ENCODE data around the gene DNAJB8.

The DNAJB8 gene

GRCh38 chr3:128469556-128469955, 2.9 kb upstream of the DNAJB8 start:
- no peak for DNase-seq (ENCODE audit: low read depth, low spot score)
- TF ChIP-seq, protein P1, sequence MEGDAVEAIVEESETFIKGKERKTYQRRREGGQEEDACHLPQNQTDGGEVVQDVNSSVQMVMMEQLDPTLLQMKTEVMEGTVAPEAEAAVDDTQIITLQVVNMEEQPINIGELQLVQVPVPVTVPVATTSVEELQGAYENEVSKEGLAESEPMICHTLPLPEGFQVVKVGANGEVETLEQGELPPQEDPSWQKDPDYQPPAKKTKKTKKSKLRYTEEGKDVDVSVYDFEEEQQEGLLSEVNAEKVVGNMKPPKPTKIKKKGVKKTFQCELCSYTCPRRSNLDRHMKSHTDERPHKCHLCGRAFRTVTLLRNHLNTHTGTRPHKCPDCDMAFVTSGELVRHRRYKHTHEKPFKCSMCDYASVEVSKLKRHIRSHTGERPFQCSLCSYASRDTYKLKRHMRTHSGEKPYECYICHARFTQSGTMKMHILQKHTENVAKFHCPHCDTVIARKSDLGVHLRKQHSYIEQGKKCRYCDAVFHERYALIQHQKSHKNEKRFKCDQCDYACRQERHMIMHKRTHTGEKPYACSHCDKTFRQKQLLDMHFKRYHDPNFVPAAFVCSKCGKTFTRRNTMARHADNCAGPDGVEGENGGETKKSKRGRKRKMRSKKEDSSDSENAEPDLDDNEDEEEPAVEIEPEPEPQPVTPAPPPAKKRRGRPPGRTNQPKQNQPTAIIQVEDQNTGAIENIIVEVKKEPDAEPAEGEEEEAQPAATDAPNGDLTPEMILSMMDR (IDR thresholded peaks at IDR 0.05; ENCODE audit: low read depth, low read length): no peak
- no peak overlapping the region for H3K4me3 ChIP-seq (ENCODE audit: low read depth, low read length)
- in situ Hi-C loops (cut with HindIII; ENCODE audit: low sequenced_read_pairs): no loop called here

GRCh38 chr3:128468791-128469527, 2.3 kb upstream of the DNAJB8 start:
- H3K4me3 ChIP-seq (ENCODE audit: low read depth, low read length): no peak overlapping the region
- no peak for DNase-seq (ENCODE audit: low read depth, low spot score)
- in situ Hi-C loops (cut with HindIII; ENCODE audit: low sequenced_read_pairs): no loop called here
- TF ChIP-seq, protein P1 (IDR thresholded peaks at IDR 0.05; ENCODE audit: low read depth, low read length): no peak

DNA sequence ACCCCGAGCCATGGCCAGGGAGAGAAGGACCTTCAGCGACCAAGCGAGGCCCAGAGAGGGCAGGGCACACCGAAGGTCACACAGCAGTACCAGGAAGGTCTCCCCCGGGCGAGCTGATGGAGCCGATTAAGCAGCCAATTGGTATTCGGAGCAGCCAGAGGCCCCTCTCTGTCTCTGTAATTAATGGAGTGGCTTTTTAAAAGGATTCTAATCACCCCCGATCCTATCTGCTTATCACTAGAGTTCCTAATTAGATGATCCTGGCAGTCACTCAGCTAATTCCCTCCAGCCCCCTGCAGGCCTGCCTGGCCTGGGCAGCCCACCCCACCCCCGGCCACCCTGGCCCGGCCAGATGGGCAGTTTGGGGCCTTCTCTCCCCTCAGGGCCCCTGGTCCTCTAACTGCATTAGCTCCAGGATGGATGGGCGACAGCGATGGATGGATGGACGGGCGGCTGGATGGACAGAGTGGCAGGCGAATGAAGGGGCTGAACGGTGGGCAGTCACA, 1.6 kb upstream of the DNAJB8 start:
- TF ChIP-seq, protein P1 (IDR thresholded peaks at IDR 0.05; ENCODE audit: low read depth, low read length): no peak
- DNase-seq (ENCODE audit: low read depth, low spot score): no peak
- in situ Hi-C loops (cut with HindIII; ENCODE audit: low sequenced_read_pairs): no loop called here

GRCh38 chr3:128464702-128465101, 2.0 kb downstream of the DNAJB8 start:
- TF ChIP-seq, protein P1 (IDR thresholded peaks at IDR 0.05; ENCODE audit: low read depth, low read length): no peak
- no peak for DNase-seq (ENCODE audit: low read depth, low spot score)
- no peak overlapping the region for H3K4me3 ChIP-seq (ENCODE audit: low read depth, low read length)
- in situ Hi-C loops (cut with HindIII; ENCODE audit: low sequenced_read_pairs): no loop called here

More for the DNA sequence above, 1.6 kb upstream of the DNAJB8 start:
- H3K4me3 ChIP-seq (ENCODE audit: low read depth, low read length): no peak overlapping the region

- DNase-seq (ENCODE audit: low read depth, low spot score): no peak
- H3K4me3 ChIP-seq (ENCODE audit: low read depth, low read length): no peak overlapping the region
- TF ChIP-seq, protein P1 (IDR thresholded peaks at IDR 0.05; ENCODE audit: low read depth, low read length): no peak
- in situ Hi-C loops (cut with HindIII; ENCODE audit: low sequenced_read_pairs): no loop called here
Measured at GRCh38 chr3:128464188-128464587, 2.5 kb downstream of the DNAJB8 start.

DNA sequence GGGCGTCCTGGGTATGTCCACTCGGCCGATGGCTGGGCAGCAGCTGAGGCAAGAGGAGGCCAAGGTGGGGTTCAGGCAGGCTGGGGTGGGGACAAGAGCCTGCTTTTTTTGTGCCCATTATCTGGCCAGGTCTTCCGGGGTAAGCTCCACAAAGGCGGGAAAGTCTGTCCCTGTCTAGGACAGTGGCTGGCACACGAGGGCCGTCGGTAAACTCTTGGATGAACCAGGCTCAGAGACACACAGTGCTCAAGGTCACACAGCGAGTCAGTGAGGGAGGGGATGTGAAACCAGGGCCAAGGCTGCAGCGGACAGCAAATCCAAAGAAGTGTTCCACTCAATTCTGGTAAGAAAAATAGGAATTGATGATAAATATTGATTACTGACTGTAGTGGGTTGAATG, 2.9 kb downstream of the DNAJB8 start:
- no peak overlapping the region for H3K4me3 ChIP-seq (ENCODE audit: low read depth, low read length)
- TF ChIP-seq, protein P1 (IDR thresholded peaks at IDR 0.05; ENCODE audit: low read depth, low read length): no peak
- in situ Hi-C loops (cut with HindIII; ENCODE audit: low sequenced_read_pairs): no loop called here
- DNase-seq (ENCODE audit: low read depth, low spot score): no peak
